GM18870 (cell line): ENCODE measurements around the gene MYOF.
"Not testable (repeated sequence)": the region's sequence is repeated elsewhere in the genome, so short reads cannot be mapped to it uniquely, and the experiment has no call there.

Source experiments
- ATAC-seq: cut with Tn5 transposase; IDR thresholded peaks from one replicate; pipeline ENCODE4 v1.9.1; 2021; ENCODE audit warnings: moderate library complexity; ENCODE audit not compliant: unreplicated experiment

MYOF gene

DNA sequence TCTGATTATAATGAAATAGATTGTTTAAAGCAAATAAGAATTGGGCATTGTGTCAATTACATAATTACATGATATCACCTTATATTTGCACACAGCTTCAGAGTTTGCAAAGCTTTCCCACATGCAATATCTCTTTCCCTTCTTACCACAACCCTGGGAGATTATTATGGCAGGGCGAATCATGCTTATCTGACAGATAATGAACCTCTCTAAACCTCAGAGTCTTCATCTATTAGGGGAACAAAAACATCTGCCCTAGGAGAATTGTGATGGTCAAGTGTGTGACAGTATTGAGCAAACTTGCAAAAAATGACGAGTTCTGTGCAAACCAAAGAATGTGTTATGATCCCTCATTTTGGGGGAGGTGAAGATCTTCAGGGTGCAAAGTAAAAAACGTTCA, 90.0 kb downstream of the MYOF start:
- ATAC-seq = no peak

DNA sequence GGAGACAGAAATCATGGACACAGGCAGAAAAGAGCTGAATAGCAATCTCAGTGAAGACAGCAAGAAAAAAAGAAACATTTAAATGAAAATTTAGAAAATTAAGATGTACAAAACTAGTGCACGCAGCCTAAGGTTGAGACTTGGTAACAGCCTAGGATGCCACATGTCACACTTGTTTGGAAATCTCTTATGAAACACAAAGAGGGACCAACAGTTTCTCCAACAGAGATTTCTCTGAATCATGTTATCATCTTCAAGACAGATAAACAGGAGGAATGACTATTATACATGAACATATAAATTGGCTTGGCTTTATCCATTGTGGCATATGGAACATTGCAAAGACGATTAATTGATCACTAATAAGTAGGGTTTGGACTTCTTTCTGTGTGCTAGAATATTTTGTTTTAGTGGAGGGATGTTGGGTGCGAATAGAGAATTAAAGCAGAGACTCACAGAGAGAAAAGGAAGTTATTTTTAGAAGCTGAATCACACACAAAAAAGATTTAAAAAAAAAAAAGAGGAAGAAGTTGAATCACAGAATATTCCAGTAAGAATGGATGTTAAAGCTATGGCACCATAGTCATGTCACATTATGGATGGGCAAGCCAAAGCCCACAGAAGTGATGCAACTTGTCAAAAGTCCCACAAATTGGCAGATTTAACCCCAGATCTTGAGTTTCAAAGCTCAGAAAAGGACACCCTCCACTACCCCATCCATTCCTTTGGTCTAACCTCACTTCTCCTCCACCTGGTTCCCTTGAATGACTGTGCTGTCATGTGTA, 91.6 kb downstream of the MYOF start:
- no peak for ATAC-seq

DNA sequence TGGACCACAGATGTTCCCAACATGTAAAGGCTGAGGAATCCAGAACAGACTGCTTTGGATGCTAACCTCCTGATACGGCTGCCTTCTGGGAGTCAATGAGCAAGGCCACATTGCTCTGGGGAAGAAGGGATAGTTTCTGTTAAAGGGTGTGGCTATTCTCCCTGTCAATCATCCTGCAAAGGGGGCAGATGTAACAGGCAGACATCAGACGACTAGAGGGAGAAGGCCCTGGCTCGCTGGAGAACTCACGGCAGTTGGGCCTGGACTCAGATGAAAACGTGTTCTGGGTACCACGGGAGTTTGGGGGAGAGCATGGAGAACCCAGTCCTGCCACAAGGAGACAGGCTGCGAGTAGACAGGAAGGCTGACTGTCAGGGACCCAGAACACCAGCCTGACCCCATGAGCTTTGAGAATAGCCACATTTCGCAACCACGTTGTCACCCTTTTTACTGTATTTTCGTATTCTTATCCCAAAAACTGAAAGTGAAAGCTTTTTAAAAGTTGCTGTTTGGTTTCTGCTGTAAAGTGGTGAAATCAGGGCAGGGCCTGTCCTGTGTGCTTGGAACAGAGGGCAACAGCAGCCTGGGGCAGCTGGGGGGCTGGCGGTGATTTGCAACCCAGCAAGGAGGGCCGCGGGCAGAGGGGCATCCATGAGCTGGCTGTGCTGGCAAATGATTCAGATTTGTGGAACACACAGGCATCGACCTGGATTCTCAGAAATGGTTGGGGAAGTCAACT, 95.3 kb downstream of the MYOF start:
- no peak for ATAC-seq

DNA sequence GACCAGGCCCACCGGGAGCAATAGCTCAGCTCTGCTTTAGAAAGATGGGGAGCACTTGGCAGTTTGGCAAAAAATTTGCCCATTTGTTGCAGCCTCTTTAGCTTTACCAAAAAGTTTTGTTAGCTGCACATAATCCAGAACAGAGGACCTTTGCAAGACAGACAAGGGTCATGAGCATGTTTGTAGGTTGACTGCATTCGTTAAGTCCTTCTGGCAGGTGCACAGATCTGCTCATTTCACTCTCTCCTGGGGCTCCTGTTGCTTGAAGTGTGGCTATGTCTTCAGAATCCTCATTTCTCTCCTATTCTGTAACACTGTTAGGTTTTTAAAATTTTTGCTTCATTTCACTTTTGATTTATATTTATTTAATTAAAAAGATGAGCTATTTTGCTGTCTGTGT, 96.8 kb downstream of the MYOF start:
- no peak for ATAC-seq

DNA sequence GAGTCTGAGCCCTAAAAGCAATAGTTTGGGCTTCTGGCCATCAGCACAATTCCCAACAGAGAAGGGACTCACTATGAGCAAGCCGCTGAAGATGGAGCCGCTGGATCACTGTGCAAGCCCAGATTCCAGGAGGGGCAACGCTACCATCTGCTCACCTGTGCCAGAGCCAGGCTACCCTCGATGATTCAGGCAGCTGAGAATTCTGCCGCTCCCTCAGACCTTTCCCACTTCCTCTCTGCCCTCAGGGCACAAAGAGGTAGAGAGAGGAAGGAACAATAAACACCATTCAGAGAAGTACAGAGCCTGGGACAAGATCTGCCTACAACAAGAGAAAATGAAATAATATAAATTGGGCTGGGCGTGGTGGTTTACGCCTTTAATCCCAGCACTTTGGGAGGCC, 98.1 kb downstream of the MYOF start:
- ATAC-seq = no peak

DNA sequence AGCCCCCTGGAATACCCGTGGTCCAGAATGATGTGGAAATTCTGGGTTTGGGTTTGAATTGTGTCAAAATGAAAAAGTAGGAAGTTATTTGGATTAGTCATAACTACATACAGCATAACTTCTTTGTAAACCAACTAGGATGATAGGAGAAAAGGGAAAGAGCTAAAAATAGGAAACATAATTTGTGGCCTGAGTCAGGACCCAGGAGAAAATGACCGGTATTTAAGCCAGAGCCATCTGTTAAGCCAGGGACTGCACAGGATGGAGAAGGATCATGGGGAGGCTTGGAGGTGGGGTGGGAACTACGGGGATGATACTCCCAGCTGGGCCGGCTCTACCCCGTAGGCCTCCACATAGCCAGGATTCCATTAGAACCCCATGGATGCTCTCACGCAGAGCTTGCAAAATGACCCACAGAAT, 98.6 kb downstream of the MYOF start:
- ATAC-seq = no peak

DNA sequence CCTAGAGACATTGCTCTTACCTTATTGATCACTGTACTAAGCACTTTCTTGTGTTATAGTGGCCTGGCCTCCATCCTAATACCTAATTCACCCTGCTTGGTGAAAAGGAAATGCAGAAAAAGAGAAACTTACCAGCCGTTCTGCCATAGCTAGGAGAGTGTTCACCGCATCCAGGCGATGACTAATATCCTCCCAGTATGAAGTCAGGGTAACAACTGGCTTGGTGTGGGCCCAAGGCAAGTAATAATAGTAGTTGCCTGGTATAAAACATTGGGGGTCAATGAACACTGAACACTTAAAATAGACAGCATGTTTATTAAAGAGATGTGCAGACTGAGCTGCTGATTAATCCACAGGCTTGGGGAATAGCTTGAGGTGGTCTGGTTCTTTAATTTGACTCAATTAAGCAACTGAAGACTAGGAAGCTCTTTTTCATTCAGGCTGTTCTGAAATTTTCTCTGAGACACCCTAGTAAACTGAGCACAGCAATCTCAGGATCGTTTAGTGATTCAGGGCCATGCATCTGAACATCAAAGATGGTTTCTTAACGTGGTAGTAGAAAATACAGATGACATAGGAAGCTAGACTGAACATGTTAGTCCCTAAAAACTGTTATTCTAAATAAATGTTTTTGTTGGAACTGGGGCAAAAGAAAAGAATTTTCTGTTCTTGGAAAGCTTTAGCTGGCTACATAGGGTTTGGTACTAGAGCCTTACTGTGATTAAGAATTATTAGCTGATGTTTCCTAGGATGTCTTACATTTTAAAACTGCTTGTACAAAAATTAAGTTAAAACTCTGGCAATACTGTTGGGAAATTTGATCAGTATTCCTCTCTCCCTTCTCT, 102.2 kb downstream of the MYOF start:
- ATAC-seq = no peak

DNA sequence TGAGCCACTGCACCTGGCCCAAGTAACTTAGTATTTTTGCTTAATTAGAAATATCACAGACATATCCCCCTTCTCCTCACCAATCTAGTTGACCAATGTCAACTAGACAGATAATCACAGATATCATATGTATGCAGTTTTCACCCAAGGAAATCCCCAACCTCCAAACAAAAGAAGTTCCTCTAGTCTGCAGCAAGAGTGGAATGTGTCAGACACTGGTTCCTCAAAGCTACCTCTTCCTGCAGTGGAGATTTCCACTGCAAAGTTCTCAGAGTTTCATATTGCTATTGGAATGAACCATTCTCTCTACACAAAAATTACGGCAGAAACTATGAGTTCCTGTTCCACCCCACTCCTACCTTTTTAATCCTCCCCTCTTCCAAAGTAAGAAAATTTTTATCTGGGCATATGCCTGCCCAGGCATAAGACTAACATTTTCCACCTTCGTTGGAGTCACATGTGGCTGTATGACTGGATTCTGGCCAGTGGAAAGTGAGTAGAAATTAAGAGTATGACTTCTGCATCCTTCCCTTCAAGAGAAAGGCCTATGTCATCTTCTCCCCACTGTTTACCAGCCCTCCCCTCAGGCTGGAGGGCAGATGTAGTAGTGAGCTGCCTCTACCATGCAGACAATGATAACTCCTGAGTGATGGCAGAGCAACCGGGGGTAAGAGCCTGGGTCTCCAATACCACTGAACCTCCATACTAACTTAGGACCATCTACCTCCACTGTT, 103.0 kb downstream of the MYOF start:
- ATAC-seq = no peak

DNA sequence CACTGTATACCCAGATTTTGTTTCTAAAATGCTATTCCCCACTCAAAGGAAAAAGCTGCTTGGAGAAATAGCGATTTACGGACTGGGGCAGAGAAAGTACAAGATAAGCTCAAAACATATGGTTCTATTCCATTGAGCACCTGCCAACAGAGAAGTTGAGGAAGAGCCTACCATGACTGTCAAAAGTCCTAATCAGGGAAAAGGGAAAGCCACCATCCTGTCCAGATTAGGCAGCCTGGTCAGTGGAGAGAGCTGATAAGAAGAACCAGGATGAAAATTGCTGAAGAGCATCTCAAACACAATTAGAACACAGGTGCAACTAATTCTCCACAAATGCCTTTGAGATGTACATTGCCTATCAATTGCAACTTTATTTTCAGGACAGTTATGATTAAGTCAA, 104.1 kb downstream of the MYOF start:
- no peak for ATAC-seq

DNA sequence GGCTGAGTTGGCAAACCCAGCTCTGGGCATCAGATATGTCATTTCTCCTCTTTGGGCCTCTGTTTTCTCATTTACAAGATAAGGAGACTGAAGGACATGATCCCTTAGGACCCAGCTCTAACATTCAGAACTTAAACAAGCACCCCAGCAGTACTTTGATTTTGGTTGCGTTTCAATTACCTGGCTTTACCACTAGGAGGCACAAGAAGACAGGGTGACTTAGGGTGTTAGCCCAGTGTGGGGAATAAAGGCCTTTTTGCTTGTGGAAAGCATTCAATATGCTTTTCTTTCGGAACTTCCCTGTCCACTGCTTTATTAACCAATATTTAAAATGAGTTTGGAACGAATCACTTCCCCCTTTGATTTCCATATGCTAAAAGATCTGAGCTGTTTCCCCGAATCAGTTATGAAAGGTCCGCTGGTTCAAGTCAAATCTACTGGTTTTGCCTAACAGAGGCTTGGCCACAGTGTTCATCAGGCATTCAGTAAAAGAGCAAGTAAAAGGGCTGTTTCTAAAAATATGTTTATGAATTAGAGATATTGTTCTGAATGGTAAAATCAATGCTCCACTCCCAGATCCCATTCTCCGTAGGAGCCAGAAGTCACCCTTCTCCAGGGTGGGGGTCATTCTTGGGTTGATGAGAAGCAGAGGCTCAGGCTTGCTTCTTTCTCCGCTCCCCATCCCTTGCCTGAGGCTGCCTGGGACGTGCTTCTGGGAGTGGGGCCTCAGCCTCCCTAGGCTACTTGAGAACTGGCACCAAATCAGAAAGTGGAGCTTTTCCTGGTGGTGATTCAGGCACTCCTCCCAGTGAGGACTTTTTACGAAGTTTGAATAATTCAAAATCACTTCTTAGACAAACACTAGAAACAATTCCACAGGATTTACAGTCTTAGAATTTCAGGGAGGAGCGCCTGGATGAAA, 105.5 kb downstream of the MYOF start:
- no peak for ATAC-seq

DNA sequence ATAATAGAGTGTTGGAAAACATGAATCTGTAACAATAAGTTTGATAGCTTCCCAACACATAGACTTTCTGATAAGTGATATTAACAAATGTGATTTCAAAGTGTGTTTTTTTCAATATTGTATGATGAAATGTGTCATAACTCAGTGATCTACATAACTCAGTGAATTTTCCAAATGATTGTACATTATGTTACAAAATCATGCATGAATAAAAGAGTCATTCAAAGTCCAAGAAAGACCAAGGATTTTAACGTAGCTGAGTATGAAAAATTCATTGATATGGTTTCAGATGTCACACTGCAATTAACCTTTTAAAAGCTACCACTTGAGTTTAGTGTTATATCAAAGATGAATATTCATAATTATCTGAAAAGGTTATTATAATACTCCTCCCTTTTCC, 111.2 kb downstream of the MYOF start:
- ATAC-seq = no peak

DNA sequence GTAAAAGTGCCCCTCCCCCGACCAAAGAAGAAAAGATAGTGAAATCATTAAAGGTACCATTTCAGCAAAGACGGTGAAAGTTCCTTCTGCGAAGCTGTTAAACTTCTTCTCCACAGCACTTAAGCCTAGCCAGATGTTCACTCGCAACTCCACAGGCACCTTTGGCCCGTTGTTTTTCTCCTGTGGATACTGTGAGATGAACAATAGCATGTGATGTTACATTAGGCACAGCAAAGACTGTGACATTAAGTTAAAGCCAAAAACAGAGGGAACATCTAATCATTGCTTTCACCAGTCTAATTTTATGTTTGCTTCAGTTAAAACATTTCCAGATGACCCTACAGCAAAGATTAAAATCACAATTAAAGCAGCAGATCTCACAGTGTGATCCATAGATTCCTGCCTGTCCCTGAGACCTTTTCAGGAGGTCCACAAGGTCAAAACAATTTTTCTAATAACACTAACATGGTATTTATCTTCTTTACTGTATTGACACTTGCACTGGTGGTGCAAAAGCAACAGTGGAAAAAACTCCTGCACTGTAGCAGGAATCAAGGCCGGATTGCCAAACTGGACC, 112.5 kb downstream of the MYOF start:
- ATAC-seq = no peak

DNA sequence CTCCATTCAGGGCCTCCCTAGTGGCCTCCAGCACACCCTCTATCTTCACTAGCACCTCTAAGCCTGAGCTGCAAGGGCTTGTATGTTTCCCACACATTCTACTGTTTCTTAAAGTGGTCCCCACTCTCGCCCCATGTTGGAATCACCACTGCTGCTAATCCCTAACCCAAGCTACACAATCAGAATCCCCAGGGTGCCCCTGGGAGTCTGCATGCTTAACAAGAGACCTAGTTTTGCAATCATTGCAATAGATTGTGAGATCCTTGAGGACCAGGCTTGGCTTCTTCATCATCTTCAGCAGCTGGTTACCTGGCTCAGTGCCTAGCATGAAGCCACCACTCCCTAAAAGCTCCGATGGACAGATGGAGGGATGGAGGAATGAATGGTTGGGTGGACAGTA, 113.9 kb downstream of the MYOF start:
- ATAC-seq = no peak

DNA sequence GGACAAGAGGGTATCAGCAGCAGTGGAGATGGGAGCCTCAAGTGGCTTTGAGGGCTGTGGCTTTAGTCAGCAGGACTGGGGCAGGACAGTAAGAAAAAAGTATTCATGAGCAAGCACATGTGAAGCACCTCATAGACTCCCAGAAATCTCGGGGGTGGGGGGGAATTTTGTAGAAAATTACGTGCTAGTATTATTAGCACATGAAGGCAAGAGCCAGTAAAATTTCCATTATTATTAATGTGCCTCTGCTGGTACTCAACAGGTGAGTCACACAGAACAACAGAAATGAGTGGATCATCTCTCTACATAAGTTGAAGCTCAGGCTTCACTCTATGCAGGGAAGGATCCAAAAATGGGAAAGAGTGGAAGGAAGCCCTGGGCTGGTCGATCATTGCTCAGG, 114.5 kb downstream of the MYOF start:
- no peak for ATAC-seq

DNA sequence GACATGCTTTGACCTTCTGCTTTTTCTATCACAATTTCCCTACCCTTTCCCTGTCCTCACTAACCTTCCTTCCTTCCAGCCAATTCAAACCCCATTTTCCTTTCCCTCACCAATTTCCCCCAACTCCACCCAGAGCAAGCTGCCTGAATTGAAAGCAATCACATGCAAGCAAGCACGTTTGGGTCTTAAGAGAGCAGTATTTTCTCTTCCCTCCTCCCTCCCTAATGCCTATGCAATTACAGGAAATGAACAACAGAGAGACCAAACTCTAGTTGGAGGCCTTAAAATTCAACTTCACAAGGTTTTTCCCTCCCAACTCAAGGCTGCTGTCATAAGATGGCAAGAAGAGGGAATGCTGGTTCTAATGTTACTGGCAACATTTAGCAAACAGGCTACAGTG, 117.2 kb downstream of the MYOF start:
- no peak for ATAC-seq

DNA sequence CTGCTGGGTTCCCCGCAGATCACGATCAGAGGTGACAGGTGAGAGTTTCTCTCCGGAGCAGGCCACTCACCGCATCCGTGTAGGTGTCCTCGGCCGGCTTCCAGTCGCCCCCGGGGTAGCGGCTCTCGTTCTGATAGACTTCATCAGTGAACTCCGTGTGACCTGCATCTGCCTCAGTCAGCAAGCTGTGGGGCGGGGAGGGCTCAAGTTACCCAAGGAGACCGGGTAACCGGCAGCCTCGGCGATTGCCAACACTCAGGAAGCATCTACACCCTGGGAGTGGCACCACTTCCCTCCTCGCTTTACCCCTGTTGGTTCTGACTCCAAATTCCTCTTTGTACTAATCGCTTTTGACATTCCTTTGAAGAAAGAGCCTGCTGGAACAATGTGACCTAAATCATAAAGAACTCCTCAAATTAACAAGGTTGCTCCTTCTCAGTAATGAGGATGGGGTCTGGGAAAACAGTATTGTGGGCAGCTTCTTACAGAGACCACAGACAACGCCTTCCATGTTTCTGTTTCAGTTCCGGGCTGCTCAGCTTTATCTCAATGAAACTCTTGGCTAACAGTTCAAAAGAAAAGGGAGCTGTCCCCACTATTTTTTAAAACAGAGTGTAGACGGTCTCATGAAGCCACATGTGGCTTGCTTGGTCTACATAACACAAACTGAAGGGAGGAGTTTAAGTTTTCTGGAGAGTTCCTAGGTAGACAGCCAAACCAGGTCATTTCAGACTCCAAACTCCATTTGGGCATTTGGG, 118.1 kb downstream of the MYOF start:
- no peak for ATAC-seq

DNA sequence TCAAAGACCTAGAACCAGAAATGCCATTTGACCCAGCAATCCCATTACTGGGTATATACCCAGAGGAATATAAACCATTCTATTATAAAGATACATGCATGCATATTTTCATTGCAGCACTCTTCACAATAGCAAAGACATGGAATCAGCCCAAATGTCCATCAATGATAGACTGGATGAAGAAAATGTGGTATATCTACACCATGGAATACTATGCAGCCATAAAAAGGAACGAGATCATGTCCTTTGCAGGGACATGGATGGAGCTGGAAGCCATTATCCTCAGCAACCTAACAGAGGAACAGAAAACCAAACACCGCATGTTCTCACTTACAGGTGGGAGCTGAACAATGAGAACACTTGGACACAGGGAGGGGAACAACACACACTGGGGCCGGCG, 123.7 kb downstream of the MYOF start:
- ATAC-seq = not testable (repeated sequence)

DNA sequence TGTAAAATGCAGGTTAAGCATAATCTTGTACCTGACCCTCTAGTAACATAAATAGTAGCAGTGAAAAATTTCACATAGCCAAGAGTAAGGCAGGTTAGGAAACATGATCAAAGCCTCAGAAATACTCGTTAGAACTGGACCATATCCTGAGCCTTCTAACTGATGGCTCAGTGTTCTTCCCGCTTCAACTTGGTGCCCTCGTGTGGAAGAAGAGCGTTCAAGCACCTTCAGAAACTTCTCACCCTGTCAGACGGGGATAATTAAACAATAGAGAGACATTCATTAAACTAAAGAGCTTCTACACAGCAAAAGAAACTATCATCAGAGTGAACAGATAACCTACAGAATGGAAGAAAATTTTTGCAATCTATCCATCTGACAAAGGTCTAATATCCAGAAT, 124.5 kb downstream of the MYOF start:
- ATAC-seq = no peak

DNA sequence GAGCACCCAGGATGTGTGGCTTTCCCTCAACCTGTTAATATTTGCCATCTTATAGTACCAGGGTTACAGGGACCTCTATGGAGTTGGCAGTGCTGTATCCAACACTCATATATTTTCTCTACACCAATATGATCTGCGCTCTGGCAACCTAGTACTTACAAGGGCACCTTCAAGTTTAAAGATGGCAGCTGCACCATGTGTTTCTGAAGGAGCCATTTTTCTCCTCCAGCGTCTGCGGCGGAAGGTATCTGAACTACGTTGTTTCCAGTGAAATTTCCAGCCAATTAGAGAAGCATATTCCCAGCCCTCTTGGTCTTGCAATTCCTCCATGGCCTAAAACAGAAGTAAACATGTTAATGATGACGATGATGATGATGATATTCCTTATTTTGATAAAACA, 125.6 kb downstream of the MYOF start:
- no peak for ATAC-seq
